Vagina (tissue), 2 donors: Measurements from ENCODE around the gene TBX15.

Experiments used
- CTCF ChIP-seq, 3 experiments: fragments of 450-650 bp in 2 of 3; fragments of 200-600 bp in 1 of 3; sonication (generic) in 1 of 3; IDR thresholded peaks; one replicate each; pipeline ENCODE4 v1.5.1; 2017 to 2019; ENCODE audit warnings: antibody characterized with exemption in 3 of 3, mild to moderate bottlenecking in 2 of 3, moderate library complexity in 2 of 3
- POLR2A ChIP-seq, 2 donors: fragments of 450-650 bp; IDR thresholded peaks; one replicate each; pipeline ENCODE4 v1.6.1; 2017; ENCODE audit warnings: antibody characterized with exemption in 2 of 2, mild to moderate bottlenecking in 2 of 2, moderate library complexity in 2 of 2
- POLR2AphosphoS5 ChIP-seq, 2 donors: sonication (generic); formaldehyde crosslinking; IDR thresholded peaks; one replicate each; pipeline ENCODE4 v1.9.0; 2017; ENCODE audit warnings: antibody characterized with exemption in 2 of 2, mild to moderate bottlenecking in 2 of 2, low read depth in 1 of 2; ENCODE audit not compliant: insufficient read depth in 1 of 2

- TF ChIP-seq POLR2A (IDR thresholded peaks at IDR 0.05) (no peak), CTCF (IDR thresholded peaks at IDR 0.05) (no peak), POLR2AphosphoS5 (IDR thresholded peaks at IDR 0.05; ENCODE audit: insufficient read depth in 1 of 2, low read depth in 1 of 2) (no peak)
These were observed 40.4 kb downstream of the TBX15 start for GRCh38 chr1:118947790-118948189.
